Choroid plexus epithelial cell (primary cell): ENCODE data around the gene PLPP3.

Experiments
- DNase-seq: peaks from one replicate; pipeline ENCODE4 v3.0.0-alpha.2; 2010; ENCODE audit warnings: low read depth
- H3K4me3 ChIP-seq: 2 replicates; pipeline ENCODE4 v1.5.1; 2011; ENCODE audit warnings: low read depth, mild to moderate bottlenecking, control low read depth, low read length, moderate library complexity
- CTCF ChIP-seq: conservative IDR thresholded peaks from 2 replicates; pipeline ENCODE4 v1.5.1; 2011; ENCODE audit warnings: low read depth, mild to moderate bottlenecking, control low read depth, inconsistent platforms, low read length, moderate library complexity

PLPP3 gene

GRCh38 chr1:56472860-56473259 lies 106.5 kb downstream of the PLPP3 start:
- no peak for TF ChIP-seq CTCF
- no peak for DNase-seq
- no peak overlapping the region for H3K4me3 ChIP-seq

GRCh38 chr1:56469640-56470371 lies 109.6 kb downstream of the PLPP3 start:
- DNase-seq, result peak; percentile 54
- no peak for TF ChIP-seq CTCF
- H3K4me3 ChIP-seq, result no peak overlapping the region

GRCh38 chr1:56468518-56468917 lies 110.8 kb downstream of the PLPP3 start:
- no peak for DNase-seq
- TF ChIP-seq CTCF, result no peak

GRCh38 chr1:56466538-56466937 lies 112.8 kb downstream of the PLPP3 start:
- no peak for TF ChIP-seq CTCF
- no peak overlapping the region for H3K4me3 ChIP-seq
- no peak for DNase-seq

More at GRCh38 chr1:56468518-56468917, 110.8 kb downstream of the PLPP3 start:
- H3K4me3 ChIP-seq, result no peak overlapping the region

- no peak overlapping the region for H3K4me3 ChIP-seq
- TF ChIP-seq CTCF, result no peak
- no peak for DNase-seq
Measured at GRCh38 chr1:56464294-56464693, 115.1 kb downstream of the PLPP3 start.

- no peak overlapping the region for H3K4me3 ChIP-seq
- no peak for TF ChIP-seq CTCF
- DNase-seq, result no peak
Measured at GRCh38 chr1:56463376-56463775, 116.0 kb downstream of the PLPP3 start.

- TF ChIP-seq CTCF, result no peak
- DNase-seq, result no peak
- H3K4me3 ChIP-seq, result no peak overlapping the region
Measured at GRCh38 chr1:56462209-56462608, 117.2 kb downstream of the PLPP3 start.
